ENCODE data around the gene IAPP. TPM values are rescaled to one million over a fixed set of nuclear protein-coding genes. Genes with fewer than 3 reads are reported as not detected.

IAPP gene
- total RNA-seq, result not detected

GRCh38 chr12:21372602-21373001 lies at the start of gene IAPP:
Gene IAPP (plus strand): TSS chr12:21372902. CDS start chr12:21373352, 450 bp downstream.
- Histone ChIP-seq H3K27ac (no peak within 1 kb of the TSS), H3K4me1 (no peaks in the 10 kb centered on the region), H3K9me3 (no peaks in the 10 kb centered on the region), H3K27me3 (no peaks in the 10 kb centered on the region), H3K4me3 (replicated peaks in 1 of 3) (no peak within 1 kb of the TSS), H3K36me3 (no peaks in the 10 kb centered on the region)
- WGBS, 2 donors, result 69 to 87% methylated on average over 2 of the region's 2 CpGs
- TF ChIP-seq CTCF (IDR thresholded peaks at IDR 0.05) (no peak), POLR2A (IDR thresholded peaks at IDR 0.05) (no peak)
- intact Hi-C loops (cut with DNase I), result no loop called here
- DNase-seq, result no peak

GRCh38 chr12:21323736-21324135 lies 49.0 kb upstream of the IAPP start:
- Histone ChIP-seq H3K27me3 (no peaks in the 10 kb centered on the region), H3K9me3 (no peaks in the 10 kb centered on the region), H3K36me3 (no peaks in the 10 kb centered on the region), H3K4me3 (replicated peaks in 1 of 3) (no peak overlapping the region), H3K4me1 (no peaks in the 10 kb centered on the region), H3K27ac (no peak overlapping the region)
- intact Hi-C loops (cut with DNase I), result no loop called here
- WGBS, 2 donors, result 33 to 41% methylated on average over 2 of the region's 2 CpGs
- TF ChIP-seq POLR2A (IDR thresholded peaks at IDR 0.05), result no peak
- TF ChIP-seq CTCF (IDR thresholded peaks at IDR 0.05), result no peak
- DNase-seq, result no peak

GRCh38 chr12:21324551-21324950 lies 48.2 kb upstream of the IAPP start:
- intact Hi-C loops (cut with DNase I), result no loop called here
- no peak for DNase-seq
- Histone ChIP-seq H3K27ac (no peak overlapping the region), H3K27me3 (no peaks in the 10 kb centered on the region), H3K9me3 (no peaks in the 10 kb centered on the region), H3K4me1 (no peaks in the 10 kb centered on the region), H3K36me3 (no peaks in the 10 kb centered on the region), H3K4me3 (replicated peaks in 1 of 3) (no peak overlapping the region)
- TF ChIP-seq CTCF (IDR thresholded peaks at IDR 0.05) (no peak), POLR2A (IDR thresholded peaks at IDR 0.05) (no peak)
- WGBS, 2 donors, result 31 to 42% methylated on average over 1 of the region's 1 CpG

GRCh38 chr12:21328578-21328977 lies 44.1 kb upstream of the IAPP start:
- no peaks in the 10 kb centered on the region for H3K36me3 ChIP-seq
- H3K9me3 ChIP-seq, result no peaks in the 10 kb centered on the region
- intact Hi-C loops (cut with DNase I), result no loop called here
- no peaks in the 10 kb centered on the region for H3K27me3 ChIP-seq
- H3K27ac ChIP-seq, result no peak overlapping the region
- TF ChIP-seq POLR2A (IDR thresholded peaks at IDR 0.05) (no peak), CTCF (IDR thresholded peaks at IDR 0.05) (no peak)
- no peak for DNase-seq
- H3K4me1 ChIP-seq, result no peaks in the 10 kb centered on the region
- no peak overlapping the region for H3K4me3 ChIP-seq (replicated peaks in 1 of 3)

- no peak for DNase-seq
- Histone ChIP-seq H3K27me3 (no peaks in the 10 kb centered on the region), H3K4me3 (replicated peaks in 1 of 3) (no peak overlapping the region), H3K4me1 (peaks cover 0 to 7% of the 10 kb centered on the region in 2 donors), H3K36me3 (no peaks in the 10 kb centered on the region), H3K9me3 (no peaks in the 10 kb centered on the region), H3K27ac (no peak overlapping the region)
- intact Hi-C loops (cut with DNase I), result no loop called here
- 71 to 80% methylated on average over 1 of the region's 1 CpG for WGBS, 2 donors
- TF ChIP-seq CTCF (IDR thresholded peaks at IDR 0.05) (no peak), POLR2A (IDR thresholded peaks at IDR 0.05) (no peak)
These were observed 41.9 kb upstream of the IAPP start for GRCh38 chr12:21330682-21331253.
